ENCODE measurements around the gene TMEM61. TPM values are rescaled to one million over a fixed set of nuclear protein-coding genes. Genes with fewer than 3 reads are reported as not detected.

The TMEM61 gene
- total and polyA plus RNA-seq, 11 donors = 0.48 to 1.2 TPM; not detected in 9

DNA sequence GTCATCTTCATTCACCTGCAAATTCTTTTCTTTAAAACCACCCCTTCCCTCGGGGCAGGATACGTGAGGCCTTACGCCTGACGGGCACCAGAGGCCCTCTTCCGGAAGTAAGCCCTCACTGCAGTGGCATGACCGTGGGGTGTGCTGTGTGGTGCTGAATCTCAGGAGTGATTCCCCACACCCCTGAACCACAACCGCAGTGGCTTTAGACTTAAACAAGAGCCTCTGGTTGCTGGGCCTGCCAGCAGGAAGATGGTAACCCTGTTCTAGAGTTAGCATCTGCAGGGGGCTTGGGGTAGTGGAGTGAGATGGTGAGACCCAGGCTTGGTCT is 30.4 kb downstream of the TMEM61 start:
- H3K27ac ChIP-seq = no peak overlapping the region
- WGBS, 4 donors = 84 to 93% (median 90%) methylated on average over 7 of the region's 7 CpGs
- H3K4me3 ChIP-seq = no peak overlapping the region
- ATAC-seq (no peak), DNase-seq (no peak)
- no peaks in the 10 kb centered on the region for H3K9me3 ChIP-seq
- H3K36me3 ChIP-seq = no peaks in the 10 kb centered on the region
- intact Hi-C loops (cut with DNase I) = no loop called here
- peaks cover 0 to 11% (median 0%) of the 10 kb centered on the region in 9 donors for H3K27me3 ChIP-seq
- no peak for TF ChIP-seq POLR2A (IDR thresholded peaks at IDR 0.05)
- TF ChIP-seq, protein P1, sequence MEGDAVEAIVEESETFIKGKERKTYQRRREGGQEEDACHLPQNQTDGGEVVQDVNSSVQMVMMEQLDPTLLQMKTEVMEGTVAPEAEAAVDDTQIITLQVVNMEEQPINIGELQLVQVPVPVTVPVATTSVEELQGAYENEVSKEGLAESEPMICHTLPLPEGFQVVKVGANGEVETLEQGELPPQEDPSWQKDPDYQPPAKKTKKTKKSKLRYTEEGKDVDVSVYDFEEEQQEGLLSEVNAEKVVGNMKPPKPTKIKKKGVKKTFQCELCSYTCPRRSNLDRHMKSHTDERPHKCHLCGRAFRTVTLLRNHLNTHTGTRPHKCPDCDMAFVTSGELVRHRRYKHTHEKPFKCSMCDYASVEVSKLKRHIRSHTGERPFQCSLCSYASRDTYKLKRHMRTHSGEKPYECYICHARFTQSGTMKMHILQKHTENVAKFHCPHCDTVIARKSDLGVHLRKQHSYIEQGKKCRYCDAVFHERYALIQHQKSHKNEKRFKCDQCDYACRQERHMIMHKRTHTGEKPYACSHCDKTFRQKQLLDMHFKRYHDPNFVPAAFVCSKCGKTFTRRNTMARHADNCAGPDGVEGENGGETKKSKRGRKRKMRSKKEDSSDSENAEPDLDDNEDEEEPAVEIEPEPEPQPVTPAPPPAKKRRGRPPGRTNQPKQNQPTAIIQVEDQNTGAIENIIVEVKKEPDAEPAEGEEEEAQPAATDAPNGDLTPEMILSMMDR (IDR thresholded peaks at IDR 0.05) = no peak
- no peaks in the 10 kb centered on the region for H3K4me1 ChIP-seq

DNA sequence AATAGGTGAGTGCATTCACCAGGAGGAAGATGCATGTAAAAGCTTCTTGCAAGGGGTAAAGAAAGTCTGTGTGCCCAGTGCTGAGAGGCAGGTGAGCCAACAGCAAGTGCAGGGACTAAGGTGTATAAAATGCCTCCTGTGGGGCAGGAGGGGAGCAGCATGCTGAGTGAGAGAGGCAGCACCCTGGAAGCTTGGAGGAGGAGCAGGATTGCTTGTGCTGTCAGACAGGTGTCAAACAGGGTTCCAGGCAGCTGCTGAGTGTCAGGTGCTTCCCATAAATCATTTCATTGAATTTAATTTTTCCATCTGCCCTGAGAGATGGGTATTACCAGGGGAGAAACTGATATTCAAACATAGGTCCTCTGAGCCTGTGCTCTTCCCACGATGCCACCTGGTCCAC is 32.2 kb downstream of the TMEM61 start:
- H3K27ac ChIP-seq = no peak overlapping the region
- peaks cover 0 to 13% (median 0%) of the 10 kb centered on the region in 9 donors for H3K27me3 ChIP-seq
- H3K36me3 ChIP-seq = no peaks in the 10 kb centered on the region
- TF ChIP-seq POLR2A (IDR thresholded peaks at IDR 0.05) = no peak
- TF ChIP-seq, protein P1 (IDR thresholded peaks at IDR 0.05) = no peak
- intact Hi-C loops (cut with DNase I) = no loop called here
- H3K9me3 ChIP-seq = no peaks in the 10 kb centered on the region
- no peak for ATAC-seq
- 89 to 100% (median 90%) methylated on average over 1 of the region's 1 CpG for WGBS, 4 donors
- no peaks in the 10 kb centered on the region for H3K4me1 ChIP-seq
- no peak for DNase-seq
- no peak overlapping the region for H3K4me3 ChIP-seq

DNA sequence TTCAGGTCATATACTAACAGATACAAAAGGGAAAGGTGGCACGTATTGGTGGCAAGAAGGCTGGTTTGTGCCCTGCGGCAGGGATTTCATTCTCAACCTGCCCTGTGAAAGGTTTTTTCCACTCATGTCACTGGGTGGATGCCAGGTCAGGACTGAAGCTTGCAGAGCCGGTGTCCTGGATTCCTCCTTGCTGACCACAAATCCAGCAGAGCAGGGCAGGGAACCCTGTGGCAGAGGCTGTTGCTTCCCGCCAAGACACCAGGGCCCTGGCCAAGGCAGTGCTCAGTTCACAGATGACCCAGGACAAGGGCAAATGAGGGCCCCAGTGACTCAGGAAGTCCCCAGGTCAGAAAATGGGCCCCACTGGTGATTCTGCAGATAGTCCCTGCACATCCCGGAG is 34.7 kb downstream of the TMEM61 start:
- H3K4me1 ChIP-seq = no peaks in the 10 kb centered on the region
- no peaks in the 10 kb centered on the region for H3K9me3 ChIP-seq
- 69 to 86% (median 79%) methylated on average over 4 to 5 of the region's 5 CpGs for WGBS, 4 donors
- ATAC-seq (no peak), DNase-seq (no peak)
- no peak overlapping the region for H3K27ac ChIP-seq
- no peaks in the 10 kb centered on the region for H3K36me3 ChIP-seq
- no peak overlapping the region for H3K4me3 ChIP-seq
- TF ChIP-seq, protein P1 (IDR thresholded peaks at IDR 0.05) = no peak
- TF ChIP-seq POLR2A (IDR thresholded peaks at IDR 0.05) = no peak
- H3K27me3 ChIP-seq = peaks cover 0 to 28% (median 0%) of the 10 kb centered on the region in 9 donors
- intact Hi-C loops (cut with DNase I) = no loop called here

DNA sequence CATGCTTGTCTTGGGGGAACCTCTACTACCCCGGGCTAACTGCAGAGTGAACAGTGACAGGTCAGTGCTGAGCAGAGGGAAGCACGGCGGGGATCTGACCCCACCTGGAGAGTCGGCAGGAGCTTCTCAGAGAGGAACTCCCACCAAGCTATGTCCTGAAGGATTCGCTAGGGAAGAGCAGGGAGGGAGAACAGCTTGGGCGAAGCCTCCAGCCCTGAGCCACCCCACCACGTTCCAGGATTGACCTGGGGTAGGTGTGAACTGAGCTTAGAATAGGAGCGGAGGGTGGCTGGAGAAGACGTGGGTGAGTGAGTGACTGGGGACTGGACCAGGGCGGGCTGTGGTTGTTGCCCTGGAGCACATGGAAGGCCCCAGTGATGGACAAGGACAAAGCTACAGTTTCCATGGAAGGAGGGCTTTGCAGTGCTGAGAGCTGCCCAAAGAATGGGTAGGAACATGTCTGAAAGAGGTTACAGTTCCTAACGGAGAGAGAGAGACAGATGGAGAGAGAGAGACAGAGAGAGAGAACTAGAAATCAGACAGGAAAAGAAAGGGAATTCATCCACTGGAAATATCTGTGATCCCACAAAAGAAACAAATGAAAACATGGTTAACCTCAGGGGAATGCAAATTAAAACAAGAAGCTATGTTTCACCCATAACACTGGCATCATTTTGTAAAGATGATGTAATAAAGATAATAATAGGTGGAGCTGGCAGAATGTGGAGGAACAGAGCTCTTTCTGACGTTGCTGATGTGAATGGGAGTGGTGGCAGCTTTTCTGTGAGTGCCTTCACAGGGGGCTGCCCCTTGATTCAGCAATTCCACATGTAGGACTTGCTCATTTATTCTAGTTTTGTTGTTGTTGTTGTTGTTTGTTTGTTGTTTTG is 35.5 kb downstream of the TMEM61 start:
- Histone ChIP-seq H3K9me3 (no peaks in the 10 kb centered on the region), H3K4me1 (no peaks in the 10 kb centered on the region), H3K27me3 (peaks cover 0 to 28% (median 0%) of the 10 kb centered on the region in 9 donors), H3K4me3 (no peak overlapping the region), H3K36me3 (no peaks in the 10 kb centered on the region), H3K27ac (no peak overlapping the region)
- intact Hi-C loops (cut with DNase I) = no loop called here
- DNase-seq (no peak), ATAC-seq (no peak)
- 66 to 74% (median 71%) methylated on average over 12 of the region's 12 CpGs for WGBS, 4 donors
- no peak for TF ChIP-seq POLR2A (IDR thresholded peaks at IDR 0.05)
- TF ChIP-seq, protein P1 (IDR thresholded peaks at IDR 0.05) = no peak
